DND-41 (cell line): Measurements from ENCODE around the gene FNDC3B.
"Not testable (repeated sequence)": the region's sequence is repeated elsewhere in the genome, so short reads cannot be mapped to it uniquely, and the experiment has no call there.

Source experiments
- EZH2 ChIP-seq: IDR thresholded peaks from 3 replicates; pipeline ENCODE4 v1.6.1; 2012; ENCODE audit warnings: borderline replicate concordance, low read depth, mild to moderate bottlenecking, moderate library complexity, low read length, inconsistent platforms; ENCODE audit not compliant: severe bottlenecking
- TF ChIP-seq, protein P1 (sequence below): IDR thresholded peaks from 2 replicates; pipeline ENCODE4 v1.5.1; 2012; ENCODE audit warnings: borderline replicate concordance, low read length, moderate library complexity, mild to moderate bottlenecking; ENCODE audit not compliant: poor library complexity, severe bottlenecking; ENCODE audit errors: extremely low read depth

DNA sequence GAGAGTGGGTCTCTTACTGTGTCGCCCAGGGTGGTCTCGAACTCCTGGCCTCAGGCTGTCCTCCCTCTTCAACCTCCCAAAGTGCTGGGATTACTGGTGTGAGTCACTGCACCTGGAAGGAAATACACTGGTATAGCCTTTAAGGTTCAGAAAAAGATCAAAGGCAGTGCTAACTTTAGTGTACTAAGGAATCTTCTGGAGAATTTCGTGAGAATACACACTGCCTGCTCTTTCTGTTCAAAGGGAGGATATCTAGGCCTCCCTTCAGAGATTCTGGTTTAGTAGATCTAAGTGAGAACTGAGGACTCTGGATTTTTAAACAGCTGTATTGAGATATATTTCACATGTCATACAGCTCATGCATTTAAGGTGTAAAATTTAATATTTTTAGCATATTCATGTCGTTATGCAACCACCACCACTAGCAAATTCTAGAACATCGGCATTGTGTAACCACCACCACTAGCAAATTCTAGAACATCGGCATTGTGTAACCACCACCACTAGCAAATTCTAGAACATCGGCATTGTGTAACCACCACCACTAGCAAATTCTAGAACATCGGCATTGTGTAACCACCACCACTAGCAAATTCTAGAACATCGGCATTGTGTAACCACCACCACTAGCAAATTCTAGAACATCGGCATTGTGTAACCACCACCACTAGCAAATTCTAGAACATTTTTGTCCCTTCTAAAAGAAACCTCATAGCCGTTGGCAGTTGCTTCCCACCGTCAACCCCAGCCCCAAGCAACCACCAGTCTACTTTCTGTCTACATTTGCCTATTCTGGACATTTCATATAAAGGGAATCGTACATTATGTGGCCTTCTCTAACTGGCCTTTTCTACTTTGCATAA is 54.4 kb downstream of the FNDC3B start:
- TF ChIP-seq, protein P1, sequence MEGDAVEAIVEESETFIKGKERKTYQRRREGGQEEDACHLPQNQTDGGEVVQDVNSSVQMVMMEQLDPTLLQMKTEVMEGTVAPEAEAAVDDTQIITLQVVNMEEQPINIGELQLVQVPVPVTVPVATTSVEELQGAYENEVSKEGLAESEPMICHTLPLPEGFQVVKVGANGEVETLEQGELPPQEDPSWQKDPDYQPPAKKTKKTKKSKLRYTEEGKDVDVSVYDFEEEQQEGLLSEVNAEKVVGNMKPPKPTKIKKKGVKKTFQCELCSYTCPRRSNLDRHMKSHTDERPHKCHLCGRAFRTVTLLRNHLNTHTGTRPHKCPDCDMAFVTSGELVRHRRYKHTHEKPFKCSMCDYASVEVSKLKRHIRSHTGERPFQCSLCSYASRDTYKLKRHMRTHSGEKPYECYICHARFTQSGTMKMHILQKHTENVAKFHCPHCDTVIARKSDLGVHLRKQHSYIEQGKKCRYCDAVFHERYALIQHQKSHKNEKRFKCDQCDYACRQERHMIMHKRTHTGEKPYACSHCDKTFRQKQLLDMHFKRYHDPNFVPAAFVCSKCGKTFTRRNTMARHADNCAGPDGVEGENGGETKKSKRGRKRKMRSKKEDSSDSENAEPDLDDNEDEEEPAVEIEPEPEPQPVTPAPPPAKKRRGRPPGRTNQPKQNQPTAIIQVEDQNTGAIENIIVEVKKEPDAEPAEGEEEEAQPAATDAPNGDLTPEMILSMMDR, result not testable (repeated sequence)
- TF ChIP-seq EZH2, result not testable (repeated sequence)
